ENCODE data around the gene GREM2.

DNA sequence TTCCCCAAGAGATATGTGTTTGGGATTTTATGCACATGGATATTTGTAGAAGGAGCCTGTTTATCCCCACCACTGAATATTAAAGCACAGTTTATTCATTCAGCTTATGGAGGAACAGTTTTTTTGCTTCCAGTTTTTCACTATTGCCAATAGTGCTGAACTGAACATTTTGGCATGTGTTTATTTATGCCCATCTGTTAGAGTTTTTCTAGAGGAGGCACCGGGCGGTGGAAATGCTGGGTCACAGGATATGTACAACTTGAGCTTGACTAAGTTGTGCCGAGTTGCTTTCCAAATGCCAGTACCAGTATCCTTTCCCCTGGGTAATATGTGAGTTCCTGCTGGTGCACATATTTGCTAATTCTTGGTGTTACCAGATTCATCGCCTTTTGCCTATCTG is 111.3 kb downstream of the GREM2 start:
- TF ChIP-seq CTCF (IDR thresholded peaks at IDR 0.05; ENCODE audit: low read depth, low read length) (no peak), POLR2A (IDR thresholded peaks at IDR 0.05; ENCODE audit: extremely low read depth, insufficient read length) (no peak), MAX (IDR thresholded peaks at IDR 0.05; ENCODE audit: low read depth, low read length) (no peak), MYC (IDR thresholded peaks at IDR 0.05; ENCODE audit: low read depth, low read length) (no peak)
